ENCODE measurements around the gene SH3RF2.

The SH3RF2 gene

DNA sequence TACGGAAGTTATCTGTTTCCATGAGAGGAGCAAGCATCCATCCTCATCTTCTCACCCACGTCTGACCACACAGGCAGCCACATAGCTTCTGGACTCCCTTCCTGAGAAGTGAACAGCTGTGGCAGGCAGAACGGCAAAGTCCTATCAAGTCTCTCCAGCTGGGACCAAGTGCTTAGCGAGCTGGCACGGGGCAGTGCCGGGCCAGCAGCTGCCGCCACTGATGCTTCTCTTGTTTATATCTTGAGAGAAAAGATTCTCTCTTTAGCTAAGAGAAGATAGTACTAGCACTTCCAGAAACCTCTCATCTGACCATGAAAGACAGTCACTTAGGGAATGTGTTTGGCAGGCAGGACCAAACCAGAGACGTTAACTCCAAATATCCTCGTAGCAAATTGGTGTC, 131.8 kb downstream of the SH3RF2 start:
- in situ Hi-C loops (cut with HindIII; ENCODE audit: low sequenced_read_pairs) = loop anchor here (25.0 kb wide), 1 partner anchor 381 kb away; no protein-coding TSS in a partner anchor
- H3K4me3 ChIP-seq (ENCODE audit: low read depth, low read length) = no peak overlapping the region
- TF ChIP-seq, protein P1, sequence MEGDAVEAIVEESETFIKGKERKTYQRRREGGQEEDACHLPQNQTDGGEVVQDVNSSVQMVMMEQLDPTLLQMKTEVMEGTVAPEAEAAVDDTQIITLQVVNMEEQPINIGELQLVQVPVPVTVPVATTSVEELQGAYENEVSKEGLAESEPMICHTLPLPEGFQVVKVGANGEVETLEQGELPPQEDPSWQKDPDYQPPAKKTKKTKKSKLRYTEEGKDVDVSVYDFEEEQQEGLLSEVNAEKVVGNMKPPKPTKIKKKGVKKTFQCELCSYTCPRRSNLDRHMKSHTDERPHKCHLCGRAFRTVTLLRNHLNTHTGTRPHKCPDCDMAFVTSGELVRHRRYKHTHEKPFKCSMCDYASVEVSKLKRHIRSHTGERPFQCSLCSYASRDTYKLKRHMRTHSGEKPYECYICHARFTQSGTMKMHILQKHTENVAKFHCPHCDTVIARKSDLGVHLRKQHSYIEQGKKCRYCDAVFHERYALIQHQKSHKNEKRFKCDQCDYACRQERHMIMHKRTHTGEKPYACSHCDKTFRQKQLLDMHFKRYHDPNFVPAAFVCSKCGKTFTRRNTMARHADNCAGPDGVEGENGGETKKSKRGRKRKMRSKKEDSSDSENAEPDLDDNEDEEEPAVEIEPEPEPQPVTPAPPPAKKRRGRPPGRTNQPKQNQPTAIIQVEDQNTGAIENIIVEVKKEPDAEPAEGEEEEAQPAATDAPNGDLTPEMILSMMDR (IDR thresholded peaks at IDR 0.05; ENCODE audit: low read depth, low read length, missing control alignments) = no peak
- DNase-seq (ENCODE audit: low read depth) = no peak

DNA sequence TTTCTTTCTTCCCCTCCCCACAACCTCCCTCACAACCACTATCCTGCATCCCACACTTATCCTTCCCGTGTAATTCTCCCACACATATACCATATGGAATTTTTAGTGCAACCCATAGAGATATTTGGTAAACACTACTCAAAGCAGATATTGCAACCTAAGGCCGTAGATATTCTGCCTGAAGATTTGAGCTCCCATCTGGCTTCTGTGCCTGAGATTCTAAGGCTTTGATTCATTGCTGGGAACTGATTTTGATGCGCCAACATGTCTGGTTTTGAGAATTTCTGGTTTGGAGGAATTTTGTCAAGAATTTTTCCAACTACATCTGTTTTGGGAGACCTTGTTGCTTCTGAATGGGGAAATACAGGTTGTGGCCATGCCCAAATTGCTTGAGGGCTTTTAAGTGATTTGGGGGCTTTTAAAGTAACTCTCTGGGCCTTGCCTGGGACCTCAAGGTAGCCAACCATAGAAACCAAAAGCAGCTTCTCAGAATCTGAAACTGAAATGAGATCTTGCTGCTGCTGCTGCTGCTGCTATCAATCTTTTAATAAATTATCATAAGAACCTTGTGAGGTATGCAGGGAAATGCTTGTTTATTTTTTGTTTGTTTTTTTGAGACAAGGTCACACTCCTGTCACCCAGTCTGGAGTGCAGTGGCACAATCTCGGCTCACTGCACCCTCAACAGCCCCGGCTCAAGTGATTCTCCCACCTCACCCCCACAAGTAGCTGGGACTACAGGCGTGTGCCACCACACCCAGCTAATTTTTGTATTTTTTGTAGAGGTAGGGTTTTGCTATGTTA, 132.8 kb downstream of the SH3RF2 start:
- no peak overlapping the region for H3K4me3 ChIP-seq (ENCODE audit: low read depth, low read length)
- no peak for DNase-seq (ENCODE audit: low read depth)

DNA sequence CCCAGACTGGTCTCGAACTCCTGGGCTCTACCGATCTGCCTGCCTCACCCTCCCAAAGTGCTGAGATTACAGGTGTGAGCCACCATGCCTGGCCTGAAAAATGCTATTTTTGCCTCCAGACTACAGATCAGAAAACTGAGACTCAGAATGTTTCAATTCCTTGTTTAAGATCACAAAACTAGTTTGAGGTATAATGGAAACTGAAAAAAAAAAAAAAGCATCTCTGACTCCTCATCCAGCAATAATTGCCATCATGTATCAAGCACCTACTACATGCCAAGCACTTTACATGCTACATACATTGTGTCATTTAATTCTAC, 133.4 kb downstream of the SH3RF2 start:
- TF ChIP-seq, protein P1 (IDR thresholded peaks at IDR 0.05; ENCODE audit: low read depth, low read length, missing control alignments) = no peak
- no peak for DNase-seq (ENCODE audit: low read depth)
- in situ Hi-C loops (cut with HindIII; ENCODE audit: low sequenced_read_pairs) = loop anchor here (25.0 kb wide), 1 partner anchor 382 kb away; no protein-coding TSS in a partner anchor
- H3K4me3 ChIP-seq (ENCODE audit: low read depth, low read length) = no peak overlapping the region

More for the DNA sequence above, 132.8 kb downstream of the SH3RF2 start:
- in situ Hi-C loops (cut with HindIII; ENCODE audit: low sequenced_read_pairs) = loop anchor here (25.0 kb wide), 1 partner anchor 382 kb away; no protein-coding TSS in a partner anchor
- TF ChIP-seq, protein P1 (IDR thresholded peaks at IDR 0.05; ENCODE audit: low read depth, low read length, missing control alignments) = no peak

DNA sequence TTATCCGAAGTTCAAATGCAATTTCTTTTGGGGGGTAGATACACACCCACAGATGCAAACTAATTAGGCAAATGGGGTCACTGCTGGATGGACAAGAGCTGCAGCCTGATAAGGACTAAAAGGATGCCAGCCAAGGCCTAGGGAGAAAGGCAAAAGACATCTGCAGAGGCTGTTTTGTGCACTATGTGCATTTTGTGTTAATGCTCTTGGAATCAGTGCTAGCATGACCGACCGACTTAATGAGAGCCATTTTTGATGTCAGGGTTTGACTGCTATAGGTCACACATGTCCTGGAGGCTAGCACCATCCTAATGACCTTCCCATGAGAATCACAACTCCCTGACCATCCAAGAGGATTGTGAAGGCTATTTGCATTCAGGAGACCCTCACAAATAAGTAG, 134.4 kb downstream of the SH3RF2 start:
- no peak for DNase-seq (ENCODE audit: low read depth)
- TF ChIP-seq, protein P1 (IDR thresholded peaks at IDR 0.05; ENCODE audit: low read depth, low read length, missing control alignments) = no peak
- H3K4me3 ChIP-seq (ENCODE audit: low read depth, low read length) = no peak overlapping the region
- in situ Hi-C loops (cut with HindIII; ENCODE audit: low sequenced_read_pairs) = loop anchor here (25.0 kb wide), 1 partner anchor 383 kb away; no protein-coding TSS in a partner anchor

DNA sequence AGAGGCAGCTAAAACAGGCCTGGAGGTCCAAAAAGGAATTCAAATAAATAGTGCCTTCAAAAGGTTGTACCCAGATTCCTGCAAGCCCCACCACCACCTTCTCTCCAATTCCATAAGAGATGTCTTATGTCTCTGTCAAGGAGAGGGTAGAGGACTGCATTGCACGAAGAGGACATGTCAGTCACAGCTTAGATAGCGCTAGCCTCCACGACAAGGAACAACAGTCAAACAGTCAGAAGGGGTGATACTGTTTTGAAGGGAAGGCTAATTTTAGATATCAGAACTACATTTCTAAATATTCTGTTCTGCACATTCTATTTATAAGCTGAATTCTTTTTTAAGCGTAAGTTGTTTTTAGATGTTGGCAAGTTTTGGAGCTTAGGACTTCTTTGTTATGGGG, 134.8 kb downstream of the SH3RF2 start:
- H3K4me3 ChIP-seq (ENCODE audit: low read depth, low read length) = no peak overlapping the region
- in situ Hi-C loops (cut with HindIII; ENCODE audit: low sequenced_read_pairs) = loop anchor here (25.0 kb wide), 1 partner anchor 384 kb away; no protein-coding TSS in a partner anchor
- DNase-seq (ENCODE audit: low read depth) = no peak
- TF ChIP-seq, protein P1 (IDR thresholded peaks at IDR 0.05; ENCODE audit: low read depth, low read length, missing control alignments) = no peak

- TF ChIP-seq, protein P1 (IDR thresholded peaks at IDR 0.05; ENCODE audit: low read depth, low read length, missing control alignments) = no peak
- in situ Hi-C loops (cut with HindIII; ENCODE audit: low sequenced_read_pairs) = loop anchor here (25.0 kb wide), 1 partner anchor 385 kb away; no protein-coding TSS in a partner anchor
- H3K4me3 ChIP-seq (ENCODE audit: low read depth, low read length) = no peak overlapping the region
- no peak for DNase-seq (ENCODE audit: low read depth)
Measured at GRCh38 chr5:146072595-146072994, 136.2 kb downstream of the SH3RF2 start.

Data from astrocyte of the cerebellum (primary cell).